WERI-Rb-1 (cell line): ENCODE measurements around the gene PIP4K2C.

Source experiments
- DNase-seq: peaks from one replicate; pipeline ENCODE4 v3.0.0-alpha.2; 2020
- H3K27ac ChIP-seq: fragments of 250-450 bp; sonication (Bioruptor Pico); 2 replicates; pipeline ENCODE4 v1.5.1; 2020; ENCODE audit warnings: mild to moderate bottlenecking, moderate library complexity
- H3K27me3 ChIP-seq: fragments of 250-450 bp; sonication (Bioruptor Pico); 2 replicates; pipeline ENCODE4 v1.5.1; 2021; ENCODE audit warnings: mild to moderate bottlenecking, low read depth, moderate library complexity; ENCODE audit not compliant: insufficient read depth, severe bottlenecking
- H3K36me3 ChIP-seq: fragments of 250-450 bp; sonication (Bioruptor Pico); 2 replicates; pipeline ENCODE4 v1.5.1; 2020; ENCODE audit warnings: mild to moderate bottlenecking, moderate library complexity
- H3K4me3 ChIP-seq: 2 replicates; pipeline ENCODE4 v1.5.1; 2011; ENCODE audit warnings: low read depth, mild to moderate bottlenecking, control low read depth, low read length
- H3K9me3 ChIP-seq: fragments of 250-450 bp; sonication (Bioruptor Pico); 2 replicates; pipeline ENCODE4 v1.5.1; 2021; ENCODE audit warnings: mild to moderate bottlenecking, moderate library complexity; ENCODE audit not compliant: severe bottlenecking
- CTCF ChIP-seq: IDR thresholded peaks from 2 replicates; pipeline ENCODE4 v1.5.1; 2011; ENCODE audit warnings: low read depth, mild to moderate bottlenecking, control low read depth, inconsistent platforms, low read length

Gene PIP4K2C

GRCh38 chr12:57592551-57593165 is 1.7 kb downstream of the PIP4K2C start:
- Histone ChIP-seq H3K36me3 (peaks cover 27% of the 10 kb centered on the region), H3K4me3 (no peak overlapping the region; the same call in 1 of the 2 replicates), H3K27me3 (no peaks in the 10 kb centered on the region), H3K9me3 (no peaks in the 10 kb centered on the region), H3K27ac (peak overlapping the region; percentile 52)
- no peak for TF ChIP-seq CTCF
- DNase-seq, result no peak

DNA sequence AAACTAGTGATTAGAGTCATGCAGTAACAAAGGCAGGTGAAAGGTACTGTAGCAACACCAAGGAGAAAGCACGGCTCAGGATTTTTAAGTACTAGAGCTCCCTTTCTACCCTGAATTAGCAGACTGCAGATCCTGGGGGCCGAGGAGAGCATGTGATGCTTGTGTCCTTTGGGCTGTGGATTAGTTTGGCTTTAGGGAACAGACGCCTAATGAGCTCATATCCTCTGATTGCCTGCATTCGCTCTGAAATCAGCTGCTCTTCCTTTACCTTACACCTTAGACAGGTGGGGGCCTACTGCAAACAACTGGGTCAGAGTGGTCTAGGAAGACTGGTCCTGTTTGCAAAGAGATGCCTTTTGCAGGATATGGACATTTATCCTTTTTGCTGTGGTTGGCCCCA is 2.2 kb downstream of the PIP4K2C start:
- TF ChIP-seq CTCF, result no peak
- peak; percentile 64 for DNase-seq
- Histone ChIP-seq H3K4me3 (no peak overlapping the region; the same call in 1 of the 2 replicates), H3K9me3 (no peaks in the 10 kb centered on the region), H3K27ac (peak overlapping the region; percentile 52), H3K36me3 (peaks cover 32% of the 10 kb centered on the region), H3K27me3 (no peaks in the 10 kb centered on the region)

- no peak for DNase-seq
- no peak for TF ChIP-seq CTCF
- H3K4me3 ChIP-seq, result no peak overlapping the region
- H3K27ac ChIP-seq, result no peak overlapping the region
- peaks cover 46% of the 10 kb centered on the region for H3K36me3 ChIP-seq
- no peaks in the 10 kb centered on the region for H3K27me3 ChIP-seq
- H3K9me3 ChIP-seq, result no peaks in the 10 kb centered on the region
Measured at GRCh38 chr12:57600395-57600794, 9.4 kb downstream of the PIP4K2C start.

- Histone ChIP-seq H3K27ac (peak overlapping the region; percentile 42), H3K27me3 (no peaks in the 10 kb centered on the region), H3K4me3 (no peak overlapping the region), H3K36me3 (peaks cover 36% of the 10 kb centered on the region), H3K9me3 (no peaks in the 10 kb centered on the region)
- no peak for TF ChIP-seq CTCF
- no peak for DNase-seq
Measured at GRCh38 chr12:57602544-57602943, 11.6 kb downstream of the PIP4K2C start.

GRCh38 chr12:57603324-57603723 is 12.3 kb downstream of the PIP4K2C start:
- H3K36me3 ChIP-seq, result peaks cover 30% of the 10 kb centered on the region
- no peaks in the 10 kb centered on the region for H3K27me3 ChIP-seq
- no peak for DNase-seq

More at GRCh38 chr12:57603324-57603723, 12.3 kb downstream of the PIP4K2C start:
- Histone ChIP-seq H3K27ac (no peak overlapping the region), H3K4me3 (no peak overlapping the region), H3K9me3 (no peaks in the 10 kb centered on the region)
- TF ChIP-seq CTCF, result no peak
